ENCODE measurements around the gene IL33.

Gene IL33

DNA sequence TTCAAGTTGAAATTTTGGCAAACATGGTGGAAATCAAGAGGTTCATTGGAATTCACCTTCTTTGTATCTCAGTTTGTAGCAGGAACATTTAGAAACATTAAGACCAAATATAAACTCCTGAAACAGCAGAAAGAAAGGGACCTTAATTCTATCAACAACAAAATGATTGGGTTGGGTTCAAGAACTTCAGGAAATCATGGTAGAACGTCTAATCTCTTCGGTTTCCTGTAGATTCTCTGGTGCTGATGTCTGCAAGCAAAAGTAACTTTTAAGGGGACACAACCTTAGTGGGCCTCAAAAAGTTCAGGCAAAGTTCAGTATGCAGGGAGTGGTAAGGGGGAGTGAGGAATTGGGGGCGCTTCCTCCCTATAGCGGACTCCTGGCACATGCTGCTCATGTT lies 3.4 kb downstream of the IL33 start:
- no peak for DNase-seq

DNA sequence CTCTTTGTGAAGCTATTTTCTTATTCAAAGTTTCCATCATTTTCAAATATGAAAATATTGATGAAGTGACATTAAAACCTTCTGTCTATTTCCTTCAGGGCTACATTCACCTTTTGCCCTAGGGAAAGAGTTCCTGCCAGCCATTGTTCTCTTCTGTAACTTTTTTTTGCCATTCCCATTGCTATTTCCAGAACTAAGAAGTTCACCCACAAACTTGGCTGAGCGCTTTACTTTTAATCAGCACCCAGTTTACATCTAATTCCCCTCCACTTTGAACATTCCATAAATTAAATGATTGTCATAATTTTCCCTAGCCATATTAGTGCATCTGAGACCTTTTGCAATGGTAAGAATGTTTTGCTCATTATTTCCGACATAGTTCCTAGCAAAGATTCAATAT lies 4.4 kb downstream of the IL33 start:
- DNase-seq: no peak

DNA sequence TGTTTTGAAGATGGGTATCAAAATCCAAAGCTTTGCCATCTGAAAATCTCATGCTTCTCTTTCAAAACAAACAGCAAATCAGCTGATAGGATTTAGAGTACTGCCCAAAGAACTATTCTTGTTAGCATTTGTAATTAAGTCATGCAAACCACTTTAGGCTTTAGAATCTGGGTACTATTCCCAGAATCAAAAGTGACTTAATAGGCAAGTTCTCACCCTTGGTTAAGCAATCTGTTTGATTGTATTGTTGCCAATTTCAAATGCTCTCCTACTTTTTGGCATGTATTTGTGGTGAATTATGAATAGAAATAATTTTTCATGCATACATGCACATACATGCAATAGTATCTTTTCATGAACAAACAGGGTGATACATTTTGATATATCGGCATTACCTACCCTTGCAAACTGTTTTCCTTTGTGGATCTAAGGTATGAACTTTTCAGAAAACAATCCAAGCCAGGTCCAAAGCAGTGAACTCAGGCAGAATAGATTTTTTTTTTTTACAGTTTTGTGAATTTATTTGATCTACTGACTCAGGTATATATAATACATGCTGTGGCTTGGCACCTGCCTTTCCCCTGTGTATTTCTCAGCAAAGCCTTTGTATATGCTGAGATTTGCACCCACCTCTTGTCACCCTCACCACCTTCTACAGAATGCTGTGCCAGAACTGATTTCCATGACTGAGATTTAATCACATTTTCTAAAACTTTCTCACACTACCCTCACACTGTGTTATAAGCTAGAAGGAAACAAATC lies 9.0 kb downstream of the IL33 start:
- no peak for DNase-seq

DNA sequence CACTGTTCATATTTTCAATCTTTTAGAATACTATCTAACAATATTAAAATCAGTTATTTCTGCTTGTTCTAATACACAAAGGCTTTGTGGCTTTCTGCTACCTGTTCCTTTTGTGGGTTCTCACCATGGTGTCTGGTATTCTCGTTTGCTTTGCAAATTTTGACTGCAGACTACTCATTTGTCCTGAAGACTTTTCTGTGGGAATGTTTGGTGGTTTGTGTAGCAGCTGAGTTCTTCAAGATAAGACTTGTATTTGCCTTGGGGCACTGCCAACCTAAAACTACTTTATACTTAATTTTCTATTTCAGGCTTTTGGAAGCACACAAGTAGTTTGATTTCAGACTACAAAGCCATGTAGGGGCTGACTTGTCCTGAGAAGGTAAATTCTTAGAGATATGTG lies 11.1 kb downstream of the IL33 start:
- DNase-seq: no peak

DNA sequence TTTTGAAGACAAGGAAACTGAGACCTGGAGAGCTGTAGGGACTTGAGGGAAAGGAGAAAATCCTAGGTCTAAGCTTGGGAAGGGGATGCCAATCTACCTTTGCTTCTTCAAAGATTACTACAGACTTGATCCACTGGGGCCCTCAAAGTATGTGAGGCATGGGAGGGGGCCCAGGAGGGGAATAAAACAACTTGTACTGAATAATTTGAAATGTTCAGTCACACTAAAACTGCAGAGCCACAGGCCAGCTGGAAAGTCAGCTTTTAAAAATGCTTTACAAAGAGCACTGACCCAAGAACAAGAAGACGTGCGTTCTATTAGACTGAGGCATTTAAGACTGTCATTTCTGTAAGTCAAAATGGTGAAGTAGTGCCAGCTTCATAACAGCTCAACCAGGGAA lies 13.6 kb downstream of the IL33 start:
- no peak for DNase-seq

DNA sequence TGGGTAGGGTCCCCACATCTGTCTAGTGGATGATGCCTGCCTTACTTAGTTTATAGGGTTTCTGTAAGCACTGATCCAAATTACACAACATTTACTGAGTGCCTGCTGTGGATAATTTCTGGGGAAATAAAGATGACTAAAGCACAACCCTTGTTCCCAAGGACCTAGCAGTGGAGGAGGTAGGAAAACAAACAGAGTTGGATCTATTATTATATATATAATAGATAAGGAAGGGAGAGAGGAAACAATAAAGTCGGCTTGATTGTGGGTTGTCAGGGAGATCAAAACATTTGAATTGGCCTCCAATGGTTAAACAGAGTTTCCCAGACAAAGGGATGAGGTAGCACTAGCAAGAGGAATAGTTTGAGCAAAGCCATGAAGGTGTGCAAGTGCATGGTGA lies 14.0 kb downstream of the IL33 start:
- DNase-seq: no peak

DNA sequence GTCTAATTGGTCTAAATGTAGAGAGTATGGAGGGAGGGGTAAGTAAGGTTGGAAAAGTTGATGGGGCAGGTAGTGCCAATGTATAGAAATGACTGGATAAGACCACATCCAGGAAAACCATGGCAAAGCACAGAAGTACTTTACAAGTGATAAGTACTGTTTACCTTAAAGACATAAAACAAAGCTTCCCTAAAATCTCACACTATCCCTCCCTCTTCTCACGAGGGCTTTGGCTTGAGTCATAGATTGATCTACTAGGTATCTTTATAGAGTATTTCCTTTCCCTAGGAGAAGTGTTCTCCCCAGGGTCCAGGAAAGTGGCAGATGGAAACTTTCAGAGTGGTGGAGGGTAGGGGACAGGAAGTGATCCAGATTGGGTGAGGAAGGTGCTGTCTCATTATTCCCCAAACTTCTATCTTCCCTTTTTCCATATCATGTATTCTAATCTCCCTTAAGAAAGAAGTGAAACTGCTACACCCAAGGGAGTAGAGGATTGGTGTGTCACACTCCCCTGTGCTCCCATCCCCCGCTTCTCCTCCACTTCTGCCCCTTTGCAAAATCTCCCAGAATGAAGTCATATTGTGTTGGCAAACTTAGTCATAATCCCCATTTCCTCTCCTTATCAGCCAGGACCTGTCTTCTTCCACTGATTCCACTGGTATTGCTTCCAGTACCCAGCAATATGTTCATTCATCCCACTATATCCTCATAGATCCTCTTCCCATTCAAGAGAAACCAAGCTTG lies 14.6 kb downstream of the IL33 start:
- DNase-seq: no peak

DNA sequence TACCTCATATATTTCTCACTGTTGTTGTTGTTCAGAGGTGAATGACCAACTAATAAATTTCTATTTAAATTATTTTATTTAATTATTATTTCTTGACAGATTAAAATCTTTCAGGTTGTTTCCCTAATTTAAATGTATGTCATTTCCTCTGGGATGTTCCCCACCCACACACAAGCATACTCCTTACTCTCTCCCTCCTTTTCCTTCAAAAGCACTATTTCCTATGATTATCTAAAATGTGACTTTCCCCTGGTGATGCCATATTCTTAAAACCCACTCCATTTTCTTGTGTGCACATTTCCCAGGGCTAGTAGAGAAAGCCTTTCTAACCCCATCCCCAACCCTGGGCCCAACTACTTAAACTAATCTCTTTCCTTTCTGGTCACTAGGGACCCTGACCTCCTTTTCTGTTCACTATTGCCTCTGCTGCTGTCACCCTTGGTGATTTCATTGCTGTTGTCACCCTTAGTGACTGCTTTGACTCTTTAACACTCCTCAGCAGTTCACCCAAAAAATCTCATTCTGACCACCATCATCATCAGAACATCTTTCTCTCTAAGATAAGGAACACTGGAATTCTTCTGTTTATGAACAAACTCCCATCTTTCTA lies 16.8 kb downstream of the IL33 start:
- DNase-seq: no peak

DNA sequence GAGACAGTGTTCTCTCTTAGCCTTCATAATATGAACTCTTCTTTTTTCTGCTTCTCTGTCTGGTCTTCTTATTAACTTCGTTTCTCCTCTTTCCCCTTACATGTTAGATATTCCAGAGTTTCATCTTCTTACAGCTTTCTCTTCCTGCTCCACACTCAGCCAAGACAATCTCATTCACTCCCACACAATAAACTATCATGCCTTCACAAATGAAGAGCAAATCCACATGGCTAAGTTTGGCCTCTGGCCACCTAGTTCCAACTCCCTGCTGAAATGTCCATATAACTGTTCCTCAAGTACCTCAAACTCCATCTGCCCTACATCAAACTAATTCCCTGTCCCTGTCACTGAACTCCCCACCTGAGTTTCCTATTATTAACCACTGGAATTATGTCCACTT lies 18.4 kb downstream of the IL33 start:
- DNase-seq: no peak

DNA sequence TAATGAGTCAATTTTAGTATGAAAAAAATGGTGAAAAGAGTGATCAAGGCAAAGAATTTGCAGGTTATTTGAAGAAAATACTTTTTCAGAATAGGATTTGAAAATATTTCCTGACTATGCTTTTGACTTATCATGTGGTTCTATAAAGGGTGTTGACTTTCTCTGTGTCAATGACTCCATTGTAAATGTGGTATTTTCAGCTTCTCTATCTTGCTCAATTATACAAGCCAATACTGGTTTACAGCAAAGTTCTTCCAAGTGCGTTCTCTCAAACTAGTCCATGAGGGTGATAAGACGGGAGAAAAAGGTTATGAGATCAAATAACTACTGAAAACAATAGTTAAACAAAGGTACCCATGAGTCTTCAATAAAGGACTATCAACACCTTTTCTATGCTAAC lies 21.7 kb downstream of the IL33 start:
- DNase-seq: no peak

DNA sequence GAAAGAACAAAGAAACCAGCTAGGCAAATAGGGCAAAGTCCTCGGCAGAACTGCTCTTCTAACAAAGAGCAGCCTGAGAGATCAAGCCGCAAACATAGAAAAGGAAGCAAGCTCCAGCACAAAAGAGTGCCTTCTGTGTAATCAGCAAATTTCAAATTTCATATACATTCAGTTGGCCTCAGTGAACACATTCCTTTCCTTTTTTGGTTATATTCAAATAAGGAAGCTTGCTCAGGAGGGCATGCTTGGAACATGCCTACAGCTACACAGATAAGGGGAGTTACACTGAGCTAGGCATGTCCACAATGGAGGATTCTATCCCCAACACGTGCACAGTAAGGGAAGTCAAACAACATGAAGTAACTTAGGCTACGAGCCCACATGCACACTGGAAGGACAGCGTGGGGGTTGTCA lies 23.4 kb downstream of the IL33 start:
- no peak for DNase-seq

DNA sequence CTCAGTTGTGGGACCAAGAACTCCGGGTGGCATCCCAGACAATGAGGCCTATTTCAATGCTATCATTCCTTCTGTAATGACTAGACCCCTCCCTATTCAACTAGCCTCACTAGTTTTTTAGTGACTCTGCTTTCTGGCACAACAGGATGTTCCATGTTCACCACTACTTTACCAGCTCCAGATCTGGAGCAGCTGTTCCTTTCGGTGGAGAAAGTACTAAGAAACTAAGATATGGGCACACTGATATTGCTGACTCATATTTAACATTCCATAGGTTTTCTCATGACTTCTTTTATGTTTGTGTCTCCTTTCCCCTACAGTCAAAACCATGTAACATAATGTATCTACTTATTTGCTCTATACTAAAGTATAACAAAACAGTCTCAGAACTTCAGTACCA lies 24.1 kb downstream of the IL33 start:
- DNase-seq: no peak

DNA sequence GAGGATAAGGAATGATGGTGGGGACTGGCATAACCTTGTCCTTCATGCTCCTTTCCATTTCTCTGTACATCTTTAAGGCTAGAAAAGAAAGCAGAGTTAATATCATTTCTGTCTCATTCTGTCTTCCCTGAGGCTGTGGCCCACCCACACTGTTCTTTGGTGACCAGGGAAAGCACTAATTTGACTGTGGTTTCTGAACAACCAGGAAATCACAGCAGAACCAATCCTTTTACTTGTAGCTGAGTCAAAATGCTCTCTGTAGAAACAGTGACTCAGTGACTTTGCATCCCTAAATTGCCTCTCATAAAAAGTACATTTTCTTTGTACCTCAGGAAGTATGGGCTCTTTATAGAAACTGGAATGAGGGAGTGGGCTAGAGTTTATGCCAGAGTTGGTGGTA lies 28.1 kb downstream of the IL33 start:
- no peak for DNase-seq

DNA sequence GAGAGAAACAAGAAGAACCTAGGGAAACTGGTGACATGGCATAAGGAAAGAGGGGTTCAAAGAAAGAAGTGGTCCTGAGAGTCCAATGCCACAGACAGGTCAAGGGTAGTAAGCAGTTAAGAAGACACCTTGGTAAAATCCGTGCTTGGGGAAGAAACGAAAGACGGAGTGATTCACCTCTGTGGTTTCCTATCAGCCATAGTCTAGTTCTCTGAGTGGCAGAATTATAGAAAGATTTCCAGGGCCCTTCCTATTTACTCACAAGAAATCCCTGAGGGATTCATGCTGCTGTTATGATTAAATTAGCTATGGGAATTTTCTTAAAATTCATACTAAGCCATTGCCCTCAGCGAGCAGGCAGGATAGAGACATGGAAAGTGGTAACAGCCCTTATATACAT lies 31.7 kb downstream of the IL33 start:
- DNase-seq: no peak

DNA sequence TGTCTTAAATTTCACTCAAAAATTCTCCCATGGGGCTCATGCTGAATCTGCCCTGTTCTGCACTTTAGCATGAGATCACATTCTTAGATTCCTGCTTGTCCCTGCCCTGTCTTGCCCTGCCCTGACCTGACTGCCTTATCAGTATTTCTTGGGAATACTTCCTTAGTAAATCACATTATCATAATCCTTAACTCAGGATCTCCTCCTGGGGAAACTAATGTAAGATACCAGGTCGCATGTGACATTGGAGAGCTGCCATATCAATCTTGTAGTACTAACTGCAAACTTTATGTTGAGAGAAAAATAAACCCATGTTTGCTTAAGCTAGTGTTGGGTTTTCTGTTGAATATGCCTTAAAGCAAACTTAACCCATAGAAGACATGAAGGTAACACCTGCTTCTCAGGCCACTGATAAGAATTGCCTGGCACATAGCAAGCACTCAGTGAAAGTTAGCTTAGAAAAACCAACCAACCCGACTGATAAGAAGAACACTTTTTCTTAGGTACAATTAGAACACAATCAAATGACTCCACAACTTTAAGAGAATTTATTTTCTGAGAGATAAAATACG lies 53.3 kb downstream of the IL33 start:
- DNase-seq: no peak

DNA sequence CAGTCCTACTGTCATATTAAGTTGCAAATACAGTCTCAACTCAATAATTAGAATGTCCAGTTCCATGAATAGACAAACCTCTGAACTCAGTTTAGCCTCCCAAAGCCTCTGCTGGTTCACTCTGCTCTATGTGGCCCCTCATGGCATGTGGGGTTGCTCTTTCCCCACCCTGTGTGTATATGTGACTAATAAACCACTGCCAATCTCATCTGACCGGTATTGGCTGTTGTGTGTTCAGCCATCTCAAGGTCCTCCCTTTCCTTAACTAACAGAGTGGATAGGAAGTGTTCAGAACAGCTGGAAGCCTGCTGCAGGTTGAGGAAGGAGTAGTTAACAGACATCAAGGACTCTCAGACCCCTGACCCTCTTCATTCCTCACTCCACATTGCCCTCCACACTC lies 55.3 kb downstream of the IL33 start:
- DNase-seq: no peak

DNA sequence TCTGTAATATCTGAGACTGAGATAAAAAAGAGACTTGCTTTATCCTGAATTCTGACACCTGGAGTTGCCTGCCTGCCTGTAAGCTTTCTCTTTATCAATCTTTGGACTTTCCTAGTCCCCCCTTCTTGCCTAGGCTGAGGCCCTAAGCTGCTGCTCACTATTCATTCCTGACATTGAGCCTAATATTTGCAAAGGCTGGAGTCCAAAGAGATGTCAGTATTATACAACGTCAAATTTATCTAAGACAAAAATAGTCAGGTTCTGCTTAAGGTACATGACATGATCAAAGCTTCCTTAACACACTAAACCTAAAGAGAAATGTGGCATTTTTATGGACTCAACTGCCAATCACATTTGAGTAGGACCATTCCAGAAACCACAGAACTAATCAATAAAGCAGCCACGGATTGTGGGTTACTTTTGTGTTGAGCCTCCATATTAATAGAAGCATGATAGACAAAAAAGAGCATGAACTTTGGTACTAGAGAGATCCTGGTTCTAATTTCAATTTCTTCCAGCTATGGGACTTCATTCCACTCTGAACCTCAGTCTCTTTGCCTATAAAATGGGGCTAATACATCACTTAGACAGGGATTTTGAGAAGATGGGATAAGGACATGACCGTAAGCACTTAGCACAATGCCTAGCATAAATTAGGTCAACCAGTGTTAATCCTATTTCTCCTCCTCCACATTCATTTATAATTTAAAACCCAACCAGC lies 56.1 kb downstream of the IL33 start:
- DNase-seq: no peak

DNA sequence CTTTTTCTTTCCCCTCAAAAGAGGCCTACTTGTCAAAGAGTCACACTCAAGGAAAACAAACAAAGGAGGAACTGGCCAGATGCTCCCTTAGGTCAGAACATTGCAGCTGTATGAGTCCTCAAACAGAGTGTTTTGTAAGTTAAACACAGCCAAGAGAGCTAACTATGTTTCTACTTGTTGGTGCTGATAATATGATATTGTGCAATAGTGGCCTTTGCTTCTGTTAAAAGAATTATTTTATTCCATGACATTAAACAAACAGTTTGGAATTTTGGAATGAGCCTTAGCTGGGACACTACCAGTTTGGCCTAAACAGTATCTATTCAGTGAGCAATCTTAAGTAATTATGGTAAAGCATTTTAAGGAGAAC lies 56.6 kb downstream of the IL33 start:
- DNase-seq: no peak

DNA sequence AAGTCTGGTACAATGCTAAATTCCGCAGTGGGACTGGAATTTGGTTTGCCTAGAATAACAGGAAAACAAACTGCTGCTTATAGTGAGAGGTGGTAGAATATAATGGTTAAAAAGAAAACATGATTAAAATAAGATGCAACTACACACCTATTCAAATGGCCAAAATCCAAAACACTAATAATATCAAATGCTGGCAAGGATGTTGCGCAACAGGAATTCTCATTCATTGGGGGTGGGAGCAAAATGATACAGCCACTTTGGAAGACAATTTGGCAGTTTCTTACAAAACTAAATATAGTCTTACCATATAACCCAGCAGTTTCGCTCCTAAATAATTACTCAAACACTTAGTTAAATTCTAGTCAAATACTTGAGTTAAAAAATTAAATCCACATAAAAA lies 61.8 kb downstream of the IL33 start:
- no peak for DNase-seq

DNA sequence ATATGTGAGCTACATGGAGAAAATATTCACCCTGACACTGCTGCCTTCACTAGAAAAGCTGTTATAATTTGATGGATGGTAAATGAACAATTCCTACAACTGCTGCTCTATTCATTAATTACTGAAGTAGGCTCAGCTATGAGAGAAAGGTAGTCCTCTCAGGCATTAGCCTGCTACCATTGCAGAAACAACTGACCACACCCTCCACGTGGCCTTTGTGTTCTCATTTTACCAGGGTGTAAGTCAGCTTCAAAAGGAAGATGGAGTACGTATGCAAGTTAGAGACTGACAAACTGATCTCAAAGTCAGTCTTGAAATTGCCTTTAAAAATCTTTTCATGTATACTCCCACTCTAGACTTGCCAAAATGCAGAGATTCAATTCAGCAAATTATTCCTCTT lies 86.3 kb downstream of the IL33 start:
- no peak for DNase-seq

DNA sequence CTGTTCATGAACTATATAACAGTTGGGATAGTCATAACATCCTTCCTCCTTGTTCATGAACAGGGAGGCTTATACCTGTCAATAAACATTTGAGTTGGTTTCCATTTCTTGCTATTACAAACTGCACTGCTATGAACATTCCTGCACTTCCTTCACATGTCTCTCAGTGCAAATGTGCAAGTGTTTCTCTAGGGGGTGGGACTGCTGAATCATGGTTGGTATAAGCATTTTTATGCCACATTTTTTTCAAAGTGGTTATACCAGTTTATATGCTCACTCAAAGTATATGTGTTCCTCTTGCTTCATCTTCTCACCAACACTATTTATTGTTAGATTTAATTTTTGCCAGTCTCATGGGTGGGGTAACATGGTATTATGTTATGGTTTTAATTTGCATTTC lies 86.8 kb downstream of the IL33 start:
- DNase-seq: no peak

DNA sequence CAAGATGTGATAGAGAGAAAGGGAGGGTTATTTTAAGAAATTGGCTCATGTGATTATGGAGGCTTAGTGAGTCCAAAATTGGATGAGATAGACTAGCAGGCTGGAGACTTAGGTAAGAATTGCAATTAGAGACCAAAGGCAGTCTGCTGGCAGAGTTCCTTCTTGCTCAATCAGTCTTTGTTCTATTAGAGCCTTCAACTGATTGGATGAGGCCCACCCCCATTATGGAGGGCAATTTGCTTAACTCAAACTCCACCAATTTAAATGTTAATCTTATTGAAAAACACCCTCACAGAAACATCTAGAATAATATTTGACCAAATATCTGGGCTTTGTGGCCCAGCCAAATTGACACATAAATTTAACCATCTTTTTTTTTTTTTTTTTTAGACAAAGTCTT lies 88.6 kb downstream of the IL33 start:
- no peak for DNase-seq

DNA sequence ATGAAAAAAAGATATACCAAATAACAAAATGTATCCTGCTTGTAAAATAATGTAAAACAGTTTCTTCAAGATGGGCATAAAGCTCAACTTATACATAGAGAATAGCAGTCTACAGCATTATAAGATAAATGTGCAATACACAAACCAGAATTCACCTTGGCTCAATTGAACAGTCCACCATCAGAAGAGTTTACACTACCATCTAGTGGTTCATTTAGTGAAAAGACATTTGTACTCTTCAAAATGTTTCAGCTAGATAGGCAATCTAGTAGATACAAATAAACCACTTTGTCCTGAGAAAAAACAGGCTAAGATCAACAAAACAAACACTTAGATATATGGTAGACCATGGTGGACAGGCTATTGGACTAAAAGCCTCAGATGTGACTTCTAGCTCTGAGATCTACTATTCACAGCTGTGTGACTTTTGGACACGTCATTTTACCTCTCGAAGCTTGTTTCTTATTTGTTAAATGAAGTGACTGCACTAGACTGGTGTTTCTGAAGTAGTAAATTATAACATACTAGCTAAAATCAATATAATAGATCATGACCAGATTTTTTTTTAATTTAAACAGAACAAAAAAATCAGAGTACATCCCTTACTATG lies 90.5 kb downstream of the IL33 start:
- no peak for DNase-seq
